H7 (cell line): ENCODE data around the gene DDX5. TPM values are rescaled to one million over a fixed set of nuclear protein-coding genes. Genes with fewer than 3 reads are reported as not detected.
"Not testable (repeated sequence)": the region's sequence is repeated elsewhere in the genome, so short reads cannot be mapped to it uniquely, and the experiment has no call there.

Experiments
- DNase-seq: peaks from one replicate; pipeline ENCODE4 v3.0.0; 2012
- H3K27me3 ChIP-seq: 2 replicates; pipeline ENCODE4 v1.6.0; 2011; ENCODE audit warnings: mild to moderate bottlenecking, low read length; ENCODE audit not compliant: control insufficient read depth, insufficient read depth
- H3K36me3 ChIP-seq: replicated peaks from 2 replicates; pipeline ENCODE4 v1.5.1; 2011; ENCODE audit warnings: low read length; ENCODE audit not compliant: control insufficient read depth, insufficient read depth
- H3K4me3 ChIP-seq: 2 replicates; pipeline ENCODE4 v1.5.1; 2011; ENCODE audit warnings: low read depth, mild to moderate bottlenecking, control low read depth, low read length, moderate library complexity; ENCODE audit not compliant: insufficient read depth
- total RNA-seq: library from RNA; depleted of rRNA; stranded (reverse); fragments of >200 nt; shearing (Covaris generic); gene quantifications from 2 replicates; pipeline ENCODE4 v1.2.3, GENCODE V29; 2014

Gene DDX5
- total RNA-seq, 1 experiment from 2014 or later: 163 TPM

DNA sequence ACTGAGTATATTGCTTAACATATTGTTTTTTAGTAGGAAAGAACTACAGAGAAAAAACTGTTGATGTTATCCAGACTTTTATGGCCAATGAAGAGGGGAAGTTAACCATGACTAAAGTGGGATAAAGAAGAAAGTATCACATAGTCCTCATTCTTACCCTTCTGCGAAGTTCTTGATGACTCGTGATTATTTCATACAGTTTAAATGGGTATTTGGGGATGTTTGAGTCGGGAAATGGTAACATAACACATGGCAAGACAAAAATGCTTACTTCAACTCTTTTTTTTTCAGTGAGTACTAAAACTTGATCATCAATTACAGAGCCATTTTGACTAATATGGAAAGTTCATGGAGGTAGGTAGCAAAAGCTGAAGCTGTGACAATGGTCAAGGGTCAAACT lies 14.1 kb downstream of the DDX5 start:
- H3K4me3 ChIP-seq: no peak overlapping the region
- no peaks in the 10 kb centered on the region for H3K27me3 ChIP-seq
- DNase-seq: no peak
- peaks cover 27% of the 10 kb centered on the region for H3K36me3 ChIP-seq

DNA sequence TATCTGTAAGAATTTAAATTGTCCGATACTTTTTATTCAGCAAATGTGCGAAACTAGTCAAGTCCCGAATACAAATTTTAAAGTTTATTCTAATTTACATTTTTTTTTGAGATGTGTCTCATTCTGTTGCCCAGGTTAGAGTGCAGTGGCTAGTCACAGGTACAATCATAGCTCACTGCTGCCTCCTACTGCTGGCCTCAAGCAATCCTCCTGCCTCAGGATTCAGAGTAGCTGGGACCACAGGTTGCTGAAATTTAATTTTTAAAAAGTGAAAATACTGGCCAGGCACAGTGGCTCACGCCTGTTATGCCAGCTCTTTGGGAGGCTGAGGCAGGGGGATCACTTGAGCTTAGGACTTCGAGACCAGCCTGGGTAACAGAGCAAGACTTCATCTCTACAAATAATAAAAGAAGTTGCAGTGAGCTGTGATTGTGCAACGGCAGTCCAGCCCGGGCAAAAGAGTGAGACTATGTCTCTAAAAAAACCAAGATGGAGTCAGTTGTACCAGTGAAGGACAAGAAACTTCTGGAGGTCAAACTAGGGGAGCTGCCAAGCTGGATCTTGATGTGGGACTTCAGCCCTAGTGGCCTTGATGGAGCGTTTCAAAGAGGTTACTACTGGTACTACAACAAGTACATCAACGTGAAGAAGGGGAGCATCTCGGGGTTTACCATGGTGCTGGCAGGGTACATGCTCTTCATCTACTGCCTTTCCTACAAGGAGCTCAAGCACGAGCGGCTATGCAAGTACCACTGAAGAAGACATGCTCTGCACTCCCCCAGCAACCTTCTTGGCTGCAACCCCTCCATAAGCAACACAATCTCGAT lies 14.8 kb downstream of the DDX5 start:
- Histone ChIP-seq H3K4me3 (no peak overlapping the region), H3K27me3 (no peaks in the 10 kb centered on the region), H3K36me3 (peaks cover 27% of the 10 kb centered on the region)
- no peak for DNase-seq

DNA sequence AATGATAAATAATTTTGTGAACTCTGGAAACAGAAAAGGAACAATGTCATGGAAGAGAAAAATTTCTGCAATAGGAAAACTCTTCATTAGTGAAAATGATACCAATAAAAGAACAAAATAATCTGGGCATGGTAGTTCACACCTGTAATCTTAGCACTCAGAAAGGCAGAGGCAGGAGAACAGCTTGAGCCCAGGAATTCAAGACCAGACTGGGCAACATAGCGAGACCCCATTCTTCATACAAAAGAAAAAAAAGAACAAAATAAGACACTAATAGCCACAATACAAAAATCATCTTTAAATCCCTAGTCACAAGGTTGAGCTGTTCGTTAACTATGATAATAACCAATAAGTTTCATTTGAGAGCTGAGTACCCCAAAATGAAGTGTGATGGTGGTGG lies 17.8 kb downstream of the DDX5 start:
- H3K4me3 ChIP-seq: no peak overlapping the region
- no peak for DNase-seq
- peaks cover 40% of the 10 kb centered on the region for H3K36me3 ChIP-seq
- H3K27me3 ChIP-seq: no peaks in the 10 kb centered on the region

DNA sequence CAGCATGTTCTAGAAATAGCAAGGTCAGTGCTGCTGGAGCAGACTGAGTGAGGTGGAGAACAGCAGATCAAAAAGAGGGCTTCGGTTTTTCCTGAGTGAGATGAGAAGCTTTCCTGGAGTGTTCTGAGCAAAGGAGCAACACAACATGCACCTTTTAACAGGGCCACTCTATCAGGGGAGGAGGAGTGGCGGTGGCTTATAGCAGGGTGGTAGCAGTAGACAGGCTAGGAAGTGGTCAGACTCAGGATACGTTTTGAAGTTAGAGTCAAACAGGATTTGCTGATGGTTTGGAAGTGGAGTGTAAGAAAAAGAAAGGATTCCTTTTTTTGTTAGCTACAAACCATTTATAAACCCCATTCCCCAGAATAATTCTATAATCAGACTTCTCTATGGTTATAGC lies 21.7 kb downstream of the DDX5 start:
- peaks cover 29% of the 10 kb centered on the region for H3K36me3 ChIP-seq
- no peak for DNase-seq
- no peak overlapping the region for H3K4me3 ChIP-seq
- H3K27me3 ChIP-seq: no peaks in the 10 kb centered on the region

DNA sequence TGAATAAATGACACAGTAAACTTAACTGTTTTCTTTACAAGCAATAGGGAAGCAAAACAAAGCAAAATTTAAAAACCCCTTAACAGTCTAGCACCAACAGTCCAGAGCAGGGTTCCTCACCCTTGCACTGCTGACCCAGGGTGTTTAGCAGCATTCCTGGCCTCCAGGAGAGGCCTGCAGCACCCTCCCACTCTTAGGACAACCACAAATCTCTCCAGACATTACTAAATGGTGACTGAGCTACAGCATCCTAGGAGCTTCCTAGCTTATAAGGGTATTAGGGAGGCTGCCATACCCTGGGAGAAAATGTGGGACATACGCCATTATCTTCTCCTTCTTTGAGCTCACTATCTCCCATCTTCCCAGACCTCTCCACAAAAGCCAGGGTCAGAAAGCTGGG lies 25.1 kb downstream of the DDX5 start:
- no peaks in the 10 kb centered on the region for H3K27me3 ChIP-seq
- H3K36me3 ChIP-seq: peaks cover 26% of the 10 kb centered on the region
- no peak for DNase-seq

DNA sequence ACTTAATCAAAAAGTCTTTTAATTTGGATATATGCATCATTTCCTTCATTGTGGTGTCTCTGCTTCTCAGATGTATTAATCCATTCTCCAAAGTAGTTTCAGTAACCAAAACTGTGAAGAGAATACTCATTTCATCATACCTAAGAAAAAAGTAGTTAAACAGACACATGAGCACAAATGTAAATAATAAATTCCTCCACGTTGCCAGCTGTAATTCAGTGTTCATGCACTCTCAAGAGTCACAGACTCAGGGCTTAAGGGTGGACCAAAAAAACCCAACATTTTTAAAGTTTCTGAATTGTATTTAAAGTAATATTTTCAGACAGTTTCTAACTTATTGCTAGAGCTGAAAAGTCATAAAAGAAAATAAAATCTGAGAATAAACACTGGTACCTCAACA lies 28.2 kb downstream of the DDX5 start:
- no peaks in the 10 kb centered on the region for H3K27me3 ChIP-seq
- no peak for DNase-seq
- no peak overlapping the region for H3K4me3 ChIP-seq
- peaks cover 11% of the 10 kb centered on the region for H3K36me3 ChIP-seq

More for the DNA sequence above, 25.1 kb downstream of the DDX5 start:
- H3K4me3 ChIP-seq: no peak overlapping the region

DNA sequence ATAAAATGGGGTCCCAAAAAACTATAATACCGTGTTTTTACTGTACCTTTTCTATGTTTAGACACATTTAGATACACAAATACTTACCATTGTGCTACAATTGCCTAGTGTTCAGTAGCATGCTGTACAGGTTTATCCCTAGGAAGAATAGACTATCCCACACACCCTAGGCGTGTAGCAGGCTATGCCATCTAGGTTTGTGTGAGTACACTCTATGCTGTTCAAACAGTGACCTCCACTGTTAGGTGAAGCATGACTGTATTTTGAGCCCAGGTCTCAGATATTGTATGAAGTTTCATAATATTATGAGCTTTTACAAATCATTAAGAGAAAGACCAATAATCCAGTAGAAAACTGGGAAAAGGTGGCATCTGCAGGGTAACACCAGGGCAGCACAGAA lies 33.5 kb downstream of the DDX5 start:
- DNase-seq: no peak
- Histone ChIP-seq H3K4me3 (no peak overlapping the region), H3K27me3 (no peaks in the 10 kb centered on the region), H3K36me3 (no peaks in the 10 kb centered on the region; the same call in 1 of the 2 replicates)

DNA sequence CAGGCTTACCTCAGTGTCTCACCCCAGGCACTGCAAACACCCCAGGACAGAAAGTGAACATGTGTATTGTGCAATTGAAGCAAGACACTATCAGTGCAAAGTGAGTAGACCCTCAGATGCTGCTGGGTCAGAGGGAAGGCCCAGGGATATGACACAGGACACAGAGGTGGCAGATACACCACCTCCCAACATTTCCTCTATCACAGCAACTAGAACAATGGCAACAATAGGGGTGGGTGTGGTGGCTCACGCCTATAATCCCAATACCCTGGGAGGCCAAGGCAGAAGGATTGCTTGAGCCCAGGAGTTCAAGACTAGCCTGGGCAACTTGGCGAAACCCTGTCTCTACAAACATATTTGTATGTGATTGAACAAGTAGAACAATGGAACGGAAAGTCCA lies 34.6 kb downstream of the DDX5 start:
- Histone ChIP-seq H3K36me3 (no peaks in the 10 kb centered on the region), H3K27me3 (no peaks in the 10 kb centered on the region), H3K4me3 (no peak overlapping the region)
- DNase-seq: no peak

DNA sequence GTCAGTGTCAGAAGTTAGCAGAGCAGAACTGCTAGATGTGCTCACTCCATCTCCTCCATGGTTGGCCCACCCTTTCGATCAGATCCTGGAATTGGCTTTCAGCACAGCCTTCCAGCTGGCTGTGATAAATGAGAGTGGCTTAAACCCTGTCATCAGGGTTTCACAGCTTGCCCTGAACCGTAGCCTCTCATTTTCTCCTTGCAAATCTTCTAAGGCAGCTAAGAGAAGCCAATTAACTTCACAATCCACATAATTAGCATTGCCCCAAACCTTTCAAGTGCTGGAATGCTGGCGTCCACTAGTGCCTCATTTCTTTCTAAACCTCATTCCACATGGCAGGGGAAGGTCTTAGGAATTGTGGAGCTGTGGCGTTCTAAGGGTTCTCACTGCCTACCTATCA lies 35.5 kb downstream of the DDX5 start:
- Histone ChIP-seq H3K36me3 (no peaks in the 10 kb centered on the region), H3K4me3 (no peak overlapping the region), H3K27me3 (no peaks in the 10 kb centered on the region)
- DNase-seq: no peak

DNA sequence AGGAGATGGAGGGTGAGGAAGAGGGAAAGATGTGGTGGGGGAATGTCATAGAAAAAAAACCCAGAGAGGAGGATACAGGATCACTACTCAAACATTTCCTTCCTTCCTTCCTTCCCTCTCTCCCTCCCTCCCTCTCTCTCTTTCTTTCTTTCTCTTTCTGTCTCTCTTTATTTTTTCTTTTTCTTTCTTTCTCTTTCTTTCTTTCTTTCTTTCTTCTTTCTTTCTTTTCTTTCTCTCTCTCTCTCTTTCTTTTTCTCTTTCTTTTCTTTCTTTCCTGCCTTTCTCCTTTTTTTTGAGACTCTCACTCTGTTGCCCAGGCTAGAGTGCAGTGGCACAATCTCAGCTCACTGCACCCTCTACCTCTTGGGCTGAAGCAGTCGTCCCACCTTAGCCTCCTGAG lies 39.3 kb downstream of the DDX5 start:
- H3K36me3 ChIP-seq, DNase-seq, H3K27me3 ChIP-seq, H3K4me3 ChIP-seq: not testable (repeated sequence)

DNA sequence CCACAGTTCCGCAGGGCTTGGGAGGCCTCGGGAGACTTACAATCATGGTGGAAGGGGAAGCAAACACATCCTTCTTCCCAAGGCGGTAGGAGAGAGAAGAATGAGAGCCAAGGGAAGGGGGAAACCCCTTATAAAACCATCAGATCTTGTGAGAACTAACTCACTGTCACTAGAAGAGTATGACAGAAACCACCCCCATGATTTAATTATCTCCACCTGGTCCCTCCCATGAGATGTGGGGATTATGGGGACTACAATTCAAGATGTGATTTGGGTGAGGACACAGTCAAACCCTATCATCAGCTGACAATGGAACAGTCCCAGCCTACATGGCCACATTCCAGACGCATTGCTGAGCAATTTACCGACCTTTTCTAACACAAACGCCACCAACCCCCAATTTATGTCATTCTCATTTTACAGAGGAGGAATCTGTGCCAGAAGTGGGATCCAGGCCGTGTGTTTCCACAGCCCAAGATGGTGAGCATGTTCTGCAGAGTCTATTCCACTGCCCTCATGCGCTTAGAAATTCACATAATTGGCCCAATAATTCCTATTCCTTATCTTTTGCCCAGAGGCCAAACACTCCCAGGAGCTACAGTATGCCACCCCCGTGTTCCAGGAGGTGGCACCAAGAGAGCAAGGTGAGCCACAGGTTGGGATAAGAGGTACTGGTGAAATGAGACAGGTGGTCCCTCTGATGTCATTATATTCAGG lies 39.9 kb downstream of the DDX5 start:
- DNase-seq: no peak
- H3K36me3 ChIP-seq: no peaks in the 10 kb centered on the region
- no peak overlapping the region for H3K4me3 ChIP-seq
- no peaks in the 10 kb centered on the region for H3K27me3 ChIP-seq

DNA sequence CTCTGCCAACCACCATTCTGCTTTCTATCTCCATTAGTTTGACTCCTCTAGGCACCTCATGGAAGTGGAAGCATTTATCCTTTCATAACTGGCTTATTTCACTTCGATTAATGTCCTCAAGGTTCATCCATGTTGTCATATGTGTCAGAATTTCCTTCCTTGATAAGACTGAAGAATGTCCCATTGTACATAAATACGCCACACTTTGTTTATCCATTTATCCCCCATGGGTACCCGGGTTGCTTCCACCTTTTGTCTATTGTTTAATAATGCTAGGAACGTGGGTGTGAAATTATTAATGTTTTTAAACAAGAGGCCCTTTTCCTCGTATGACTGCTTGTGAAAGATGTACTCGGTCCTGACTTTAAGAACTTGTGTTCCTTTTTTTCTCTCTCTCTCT lies 44.3 kb downstream of the DDX5 start:
- DNase-seq: no peak
- Histone ChIP-seq H3K36me3 (no peaks in the 10 kb centered on the region), H3K27me3 (no peaks in the 10 kb centered on the region), H3K4me3 (no peak overlapping the region)

DNA sequence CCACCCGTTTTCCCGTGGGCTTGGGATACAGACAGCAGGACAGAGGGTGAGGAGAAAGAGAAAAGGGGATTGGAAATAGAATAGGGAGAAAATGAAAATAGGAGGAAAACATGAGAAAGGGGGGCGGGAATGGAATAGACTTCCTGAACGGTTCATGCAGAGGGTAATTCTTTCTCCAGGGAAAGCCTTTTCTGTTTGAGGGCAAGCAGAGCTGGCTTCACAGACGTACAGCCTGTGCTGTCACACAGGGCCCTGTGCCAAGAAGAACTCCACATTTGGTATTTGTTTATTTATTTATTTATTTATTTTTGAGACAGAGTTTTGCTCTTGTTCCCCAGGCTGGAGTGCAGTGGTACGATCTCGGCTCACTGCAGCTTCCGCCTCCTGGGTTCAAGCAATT lies 45.1 kb downstream of the DDX5 start:
- DNase-seq: no peak
- Histone ChIP-seq H3K27me3 (no peaks in the 10 kb centered on the region), H3K36me3 (no peaks in the 10 kb centered on the region), H3K4me3 (no peak overlapping the region)

DNA sequence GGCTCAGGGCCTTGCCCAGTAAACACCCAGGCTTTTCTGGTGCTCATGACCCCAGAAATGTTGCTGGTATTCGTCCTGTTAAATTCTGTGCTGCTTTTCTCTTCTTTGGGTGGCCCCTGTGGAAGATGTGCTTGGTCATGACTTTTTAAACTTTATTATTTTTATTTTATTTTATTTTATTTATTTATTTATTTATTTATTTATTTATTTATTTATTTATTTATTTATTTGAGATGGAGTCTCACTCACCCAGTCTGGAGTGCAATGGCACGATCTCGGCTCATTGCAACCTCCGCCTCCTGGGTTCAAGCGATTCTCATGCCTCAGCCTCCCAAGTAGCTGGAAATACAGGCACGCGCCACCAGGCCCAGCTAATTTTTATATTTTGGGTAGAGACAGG lies 46.3 kb downstream of the DDX5 start:
- not testable (repeated sequence) for H3K36me3 ChIP-seq, H3K27me3 ChIP-seq, DNase-seq, H3K4me3 ChIP-seq

DNA sequence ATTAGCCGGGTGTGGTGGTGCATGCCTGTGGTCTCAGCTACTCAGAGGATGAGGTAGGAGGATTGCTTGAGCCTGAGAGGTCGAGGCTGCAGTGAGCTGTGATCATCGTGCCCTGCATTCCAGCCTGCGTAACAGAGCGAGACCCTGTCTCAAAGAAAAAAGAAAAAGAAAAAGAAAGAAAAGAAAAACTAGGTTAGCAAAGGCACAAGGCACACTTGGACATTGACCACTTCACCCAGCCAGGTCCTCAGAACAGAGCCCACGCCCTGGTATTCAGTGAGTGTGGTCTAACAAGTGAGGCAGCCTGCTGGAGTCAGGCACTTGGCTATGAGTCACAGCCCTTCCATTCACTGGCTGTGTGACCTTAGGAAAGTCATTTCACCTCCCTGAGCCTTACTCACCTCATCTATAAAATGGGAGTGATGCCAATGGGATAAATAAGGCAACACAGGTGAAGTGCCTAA lies 46.8 kb downstream of the DDX5 start:
- Histone ChIP-seq H3K36me3 (no peaks in the 10 kb centered on the region), H3K27me3 (no peaks in the 10 kb centered on the region), H3K4me3 (no peak overlapping the region)
- DNase-seq: no peak
